ENCODE data around the gene ATF4. TPM values are rescaled to one million over a fixed set of nuclear protein-coding genes. Genes with fewer than 3 reads are reported as not detected.

Gene ATF4
- total RNA-seq (2021; fragmentation: NEBNext Ultra II Directional; extraction: Animal tissue kit (Norgen Biotek cat#: 25700)): 543 and 553 TPM in 2 replicates
- 685 and 704 TPM in 2 replicates for polyA plus RNA-seq (2011; rRNA removed)
- polyA plus RNA-seq (2011; cell fraction: cytosol; rRNA removed): 868 TPM
- polyA plus RNA-seq (2011; cell fraction: nucleus; rRNA removed): 703 TPM
- 598 to 685 TPM (median 617 TPM) in 4 replicates for polyA plus RNA-seq (2012, experiment 1 of 2)
- polyA plus RNA-seq (2012, experiment 2 of 2): 699 TPM
- polyA plus RNA-seq (2013, experiment 1 of 2): 476 TPM
- polyA plus RNA-seq (2013, experiment 2 of 2): 475 TPM
- polyA minus RNA-seq (2011; rRNA and poly(A)+ RNA removed): 314 and 359 TPM in 2 replicates
- 150 TPM for polyA minus RNA-seq (2011; cell fraction: cytosol; rRNA and poly(A)+ RNA removed)
- polyA minus RNA-seq (2011; cell fraction: nucleus; rRNA and poly(A)+ RNA removed): 255 TPM
- long read RNA-seq, experiment 1, transcript ATF4-202 (3 exons, 1,419 nt): major isoform, 74 of 116 reads
- long read RNA-seq, experiment 1, transcript ATF4-201 (2 exons, 2,019 nt): minor isoform, 7 of 116 reads
- long read RNA-seq, experiment 1, partial matches to known transcripts: 33 of 116 reads
- long read RNA-seq, experiment 1, other reads (novel, unspliced or antisense): 2 of 116 reads
- long read RNA-seq, experiment 2, transcript ATF4-201 (2 exons, 2,019 nt): minor isoform, 6 of 426 reads
- long read RNA-seq, experiment 2, transcript ATF4-202 (3 exons, 1,419 nt): major isoform, 404 of 426 reads
- long read RNA-seq, experiment 2, partial matches to known transcripts: 1 of 426 reads
- long read RNA-seq, experiment 2, other reads (novel, unspliced or antisense): 14 of 426 reads

- H2BK5ac ChIP-seq (ENCODE audit: low read depth, low read length): peak within 1 kb of the TSS; percentile 100
- FAIRE-seq: no peak
- peak within 1 kb of the TSS; percentile 99 for H3K18ac ChIP-seq (ENCODE audit: extremely low read depth, low read length)
- H3K14ac ChIP-seq (ENCODE audit: insufficient read length): peak within 1 kb of the TSS; percentile 100
- H2BK12ac ChIP-seq (ENCODE audit: low read depth, low read length): peak within 1 kb of the TSS; percentile 99
- ChIA-PET CTCF (ENCODE audit: partially characterized antibody) (interaction anchor here (0.7 to 21.9 kb wide), 9 partner anchors 8 to 211 kb away, joined by 3 to 361 read pairs (median 3); partner anchors contain the start of gene MIEF1), POLR2A (ENCODE audit: partially characterized antibody) (interaction anchor here (0.5 to 6.6 kb wide), 59 partner anchors 9 to 773 kb away, joined by 3 to 83 read pairs (median 4); partner anchors contain the start of genes CBX7, MIEF1, RPL3 and RPS19BP1)
- H3K9ac ChIP-seq (replicated peaks in 1 of 4; ENCODE audit: extremely low read depth in 1 of 4, low read depth in 3 of 4, low read length in 3 of 4): peak within 1 kb of the TSS; percentile 98 to 99 (median 98)
- peak within 1 kb of the TSS; percentile 87 to 96 for H3K4me2 ChIP-seq (ENCODE audit: insufficient read depth in 1 of 2, low read depth in 2 of 2, low read length in 2 of 2)
- H3K79me1 ChIP-seq (ENCODE audit: low read depth, low read length): peaks cover 4% of the 10 kb centered on the region; the same call in 1 of the 2 replicates
- H2BK120ac ChIP-seq (replicated peaks; ENCODE audit: low read depth, low read length): peak within 1 kb of the TSS; percentile 98
- H3K23me2 ChIP-seq (ENCODE audit: low read depth, low read length): peaks cover 12% of the 10 kb centered on the region
- H3K4ac ChIP-seq (replicated peaks; ENCODE audit: insufficient read length, low read depth, low read length): peak within 1 kb of the TSS; percentile 96
- H3K23ac ChIP-seq (ENCODE audit: insufficient read length): no peak within 1 kb of the TSS
- peaks cover 0 to 6% (median 2%) of the 10 kb centered on the region in 4 experiments; a peak in 3 of 7 replicates for H3K27me3 ChIP-seq (replicated peaks in 1 of 4; ENCODE audit: control insufficient read depth in 3 of 4, extremely low read depth in 1 of 4, insufficient read depth in 3 of 4, low read length in 3 of 4)
- H2BK15ac ChIP-seq (ENCODE audit: low read length): no peak within 1 kb of the TSS; the same call in 1 of the 2 replicates
- H3K79me2 ChIP-seq (ENCODE audit: control insufficient read depth in 1 of 2, insufficient read depth in 2 of 2, low read length in 2 of 2): peaks cover 5 to 29% of the 10 kb centered on the region in 2 experiments; a peak in 3 of 4 replicates
- peak within 1 kb of the TSS; percentile 100 for H4K5ac ChIP-seq (ENCODE audit: insufficient read length, low read depth, low read length)
- peak within 1 kb of the TSS; percentile 92 for H2AK5ac ChIP-seq (ENCODE audit: low read depth, low read length)
- H3K9me3 ChIP-seq (ENCODE audit: insufficient read depth in 2 of 2, low read depth in 1 of 2, low read length in 1 of 2): no peaks in the 10 kb centered on the region
- H3K27ac ChIP-seq (ENCODE audit: low read depth, low read length): peak within 1 kb of the TSS; percentile 99
- H3K56ac ChIP-seq (replicated peaks; ENCODE audit: insufficient read length, low read depth, low read length): peak within 1 kb of the TSS; percentile 99
- peaks cover 35 to 38% of the 10 kb centered on the region in 2 experiments for H4K20me1 ChIP-seq (replicated peaks in 1 of 2; ENCODE audit: control insufficient read depth in 1 of 2, insufficient read depth in 2 of 2, low read length in 2 of 2)
- H4K91ac ChIP-seq (replicated peaks; ENCODE audit: insufficient read length, low read length): peak within 1 kb of the TSS; percentile 100
- peak within 1 kb of the TSS; percentile 100 for H4K8ac ChIP-seq (ENCODE audit: extremely low read depth, insufficient read depth, low read length)
- no peak within 1 kb of the TSS for H2BK20ac ChIP-seq (ENCODE audit: low read length)
- H3K4me3 ChIP-seq (ENCODE audit: extremely low read depth in 1 of 4, insufficient read depth in 2 of 4, low read depth in 3 of 4, low read length in 4 of 4): peak within 1 kb of the TSS; percentile 93 to 99 (median 95)
- H3K4me1 ChIP-seq (replicated peaks in 1 of 4; ENCODE audit: control insufficient read depth in 3 of 4, insufficient read depth in 4 of 4, low read length in 3 of 4): peaks cover 0 to 12% (median 5%) of the 10 kb centered on the region in 4 experiments; a peak in 4 of 7 replicates
- H2AFZ ChIP-seq (ENCODE audit: low read length): peak within 1 kb of the TSS; percentile 89
- peaks cover 23 to 45% (median 38%) of the 10 kb centered on the region in 4 experiments for H3K36me3 ChIP-seq (ENCODE audit: control insufficient read depth in 2 of 4, insufficient read depth in 4 of 4, low read length in 3 of 4)
- DNase-seq (ENCODE audit: low read depth in 1 of 2, low spot score in 2 of 2): peak in 1 of 2 experiments; percentile 93
- WGBS, 2 experiments (ENCODE audit: extremely low coverage in 1 of 2, insufficient coverage in 1 of 2, insufficient read length in 1 of 2, insufficient replicate concordance in 2 of 2, low coverage in 1 of 2, low lambda C conversion rate in 2 of 2, missing lambda C conversion rate in 1 of 2): 2% methylated on average over 48 of the region's 86 CpGs; no CpG with 5 or more reads in 1 of the 2 experiments
- peak; percentile 80; the same call in 1 of the 2 replicates for TF ChIP-seq CHD1 (IDR thresholded peaks at IDR 0.05; ENCODE audit: low read depth, low read length)
- peak; percentile 84 for TF ChIP-seq ASH2L (IDR thresholded peaks at IDR 0.05; ENCODE audit: low read length)
- TF ChIP-seq SP4 (IDR thresholded peaks at IDR 0.05; ENCODE audit: low read length): peak; percentile 83
- peak; percentile 94 for TF ChIP-seq MAX (IDR thresholded peaks at IDR 0.05)
- peak; percentile 72 for TF ChIP-seq CREB1 (IDR thresholded peaks at IDR 0.05)
- TF ChIP-seq SIX5 (IDR thresholded peaks at IDR 0.05; ENCODE audit: low read depth, low read length): no peak
Measured at GRCh38 chr22:39520226-39521105, at the start of gene ATF4. ATF4 (plus strand) TSS chr22:39520562; CDS start chr22:39521446, 884 bp downstream.

All from H1 (cell line).